ENCODE data around the gene LAMTOR3.
"Not testable (repeated sequence)": the region's sequence is repeated elsewhere in the genome, so short reads cannot be mapped to it uniquely, and the experiment has no call there.

The LAMTOR3 gene

GRCh38 chr4:99861120-99861905, 32.9 kb downstream of the LAMTOR3 start:
- no peak for DNase-seq

- no peak for DNase-seq
These were observed 33.7 kb downstream of the LAMTOR3 start for GRCh38 chr4:99860521-99860920.

DNA sequence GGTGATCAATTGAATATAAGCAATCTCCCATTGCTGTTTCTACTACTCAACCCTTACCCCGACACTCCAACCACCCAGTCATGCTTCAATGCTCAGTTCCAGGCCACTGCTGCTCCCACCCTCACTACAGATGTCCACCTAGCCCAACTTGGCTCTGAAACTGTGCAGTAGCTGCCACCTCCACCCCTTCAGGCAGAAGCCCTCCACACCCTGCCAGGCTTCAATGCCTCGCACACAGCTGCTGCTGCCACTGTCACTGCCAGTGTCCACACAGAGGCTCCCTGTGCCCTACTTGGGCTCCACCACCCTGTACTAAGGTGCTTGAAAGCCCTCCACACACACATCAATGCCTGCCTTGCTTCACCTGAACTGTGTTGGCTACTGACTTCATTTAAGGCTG, 34.6 kb downstream of the LAMTOR3 start:
- no peak for DNase-seq

DNA sequence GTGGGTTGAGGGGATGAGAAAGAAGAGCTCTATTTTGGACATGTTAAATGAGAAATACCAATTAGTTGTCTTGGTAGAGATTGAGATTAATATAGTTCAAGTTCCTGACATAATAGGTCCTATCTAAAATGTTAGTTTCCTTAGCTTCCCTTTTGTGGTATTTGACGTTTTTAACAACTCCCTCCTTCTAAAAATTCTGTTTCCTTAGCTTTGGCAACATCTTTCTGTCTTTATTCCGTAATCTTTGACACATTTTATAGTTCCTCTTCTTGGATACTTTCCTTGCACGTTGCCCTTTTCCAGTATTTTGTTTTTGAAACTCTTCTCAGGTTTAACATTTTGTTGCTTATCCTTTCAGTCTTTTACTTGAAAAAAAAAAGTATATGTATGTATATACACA, 36.9 kb downstream of the LAMTOR3 start:
- DNase-seq: no peak

GRCh38 chr4:99856166-99856565, 38.1 kb downstream of the LAMTOR3 start:
- no peak for DNase-seq

DNA sequence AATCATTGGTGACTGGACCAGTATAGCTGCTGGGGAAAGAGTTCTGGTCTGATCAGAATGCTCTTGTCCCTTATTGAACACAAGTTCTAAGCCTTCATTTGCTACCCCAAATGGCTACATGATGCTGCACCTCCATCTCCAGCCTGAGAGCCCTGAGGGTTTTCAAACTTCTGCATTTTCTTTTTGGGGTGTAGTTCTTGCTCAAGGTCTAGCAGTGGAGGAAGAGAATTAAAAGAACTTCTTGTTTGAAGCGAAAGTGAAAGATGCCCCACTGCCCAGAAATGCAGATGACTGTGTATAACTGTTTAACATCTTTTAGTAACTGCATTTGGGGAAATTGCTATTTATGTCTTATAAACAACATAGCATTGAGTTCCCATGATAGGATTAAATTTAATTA, 38.5 kb downstream of the LAMTOR3 start:
- no peak for DNase-seq

- DNase-seq: no peak
These were observed 40.2 kb downstream of the LAMTOR3 start for GRCh38 chr4:99853999-99854398.

DNA sequence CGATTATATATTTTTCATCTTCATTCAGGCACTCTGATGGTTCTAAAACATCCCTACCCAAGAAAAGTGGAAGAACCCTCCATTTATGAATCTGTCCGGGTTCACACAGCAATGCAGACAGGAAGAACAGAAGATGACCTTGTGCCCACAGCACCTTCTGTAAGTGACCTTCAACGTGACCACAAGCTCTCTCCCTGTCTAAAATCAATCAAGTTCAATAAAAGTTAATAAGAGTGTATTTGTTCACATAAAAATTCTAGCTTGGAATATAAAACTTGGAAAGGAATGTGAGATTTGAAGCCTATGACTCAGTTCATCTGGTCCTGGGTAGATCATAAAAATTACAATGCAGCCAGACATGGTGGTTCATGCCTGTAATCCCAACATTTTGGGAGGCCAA, 41.0 kb downstream of the LAMTOR3 start:
- no peak for DNase-seq

- DNase-seq: no peak
These were observed 42.0 kb downstream of the LAMTOR3 start for GRCh38 chr4:99852199-99852749.

- no peak for DNase-seq
These were observed 45.6 kb downstream of the LAMTOR3 start for GRCh38 chr4:99848591-99849001.

- no peak for DNase-seq
These were observed 46.8 kb downstream of the LAMTOR3 start for GRCh38 chr4:99847362-99847976.

DNA sequence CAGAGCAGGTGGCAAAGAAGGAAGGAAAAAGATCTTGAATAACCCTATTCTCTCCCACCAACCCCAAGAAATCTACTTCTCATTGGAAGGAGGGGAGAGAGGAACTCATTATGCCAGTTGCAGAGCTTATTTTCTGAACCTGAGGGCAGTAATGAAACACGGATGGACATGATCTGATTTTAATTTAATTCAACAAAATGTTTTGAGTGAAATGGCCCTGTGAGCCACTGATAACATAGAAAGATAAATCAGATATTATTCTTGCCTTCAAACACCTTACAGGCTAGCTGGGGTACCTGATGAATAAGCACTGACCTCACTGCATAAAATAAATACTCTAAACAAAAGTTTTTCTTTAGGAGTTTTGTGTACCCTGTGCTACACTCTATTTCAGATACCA, 47.3 kb downstream of the LAMTOR3 start:
- no peak for DNase-seq

DNA sequence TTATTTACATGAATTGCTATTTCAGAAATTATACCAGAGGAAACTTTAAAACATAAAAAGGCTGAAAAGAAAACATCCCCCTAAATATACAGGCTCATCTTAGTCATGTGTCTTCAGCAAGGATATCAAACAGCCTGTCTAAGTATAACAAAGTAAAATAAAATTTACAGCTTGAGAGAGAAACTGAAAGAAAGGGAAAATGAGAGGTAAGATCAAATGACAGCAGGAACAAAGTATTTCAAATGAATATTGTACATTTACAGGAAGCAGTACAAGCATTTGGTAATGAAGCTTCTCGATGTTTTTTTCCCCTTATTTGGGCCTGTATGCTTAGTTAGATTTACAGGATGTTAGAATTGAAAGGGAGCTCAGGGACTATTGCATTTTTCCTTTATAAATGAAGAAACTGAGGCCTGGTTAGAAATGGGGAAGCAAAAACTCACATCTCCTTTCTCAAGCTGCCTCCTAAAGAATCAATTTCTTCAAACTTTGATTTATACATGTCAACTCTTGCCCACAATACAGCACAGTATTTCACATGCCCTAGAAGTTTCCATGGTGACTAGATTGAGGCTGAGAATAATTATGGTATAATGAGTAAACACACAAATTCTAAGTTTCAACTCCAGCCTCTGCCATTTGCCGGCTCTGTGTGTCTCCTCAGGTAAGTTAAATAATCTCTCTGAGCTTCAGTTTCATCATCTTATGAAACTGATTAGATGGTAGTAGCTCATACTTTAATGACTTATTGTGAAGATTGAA, 48.3 kb downstream of the LAMTOR3 start:
- DNase-seq: no peak

GRCh38 chr4:99845179-99845578, 49.0 kb downstream of the LAMTOR3 start:
- DNase-seq: no peak

DNA sequence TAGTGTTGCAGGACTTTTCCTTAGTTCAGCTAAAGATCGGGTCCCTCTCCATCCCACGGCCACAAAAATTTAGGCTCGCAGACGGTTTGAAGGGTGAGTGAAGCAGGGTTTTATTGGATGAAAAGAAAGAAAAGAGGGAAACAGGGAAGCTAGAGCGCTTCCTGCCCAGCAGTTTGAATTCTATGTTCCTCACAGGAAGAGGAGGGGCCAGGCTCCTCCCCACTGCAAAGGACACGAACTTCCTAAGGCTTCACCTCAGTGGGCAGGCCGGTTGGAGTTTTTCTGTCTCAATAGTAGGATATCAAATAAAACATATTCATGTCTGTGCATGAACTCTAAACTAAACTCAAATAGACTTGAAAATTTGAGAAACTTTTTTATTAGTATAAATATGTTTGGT, 50.2 kb downstream of the LAMTOR3 start:
- DNase-seq: no peak

DNA sequence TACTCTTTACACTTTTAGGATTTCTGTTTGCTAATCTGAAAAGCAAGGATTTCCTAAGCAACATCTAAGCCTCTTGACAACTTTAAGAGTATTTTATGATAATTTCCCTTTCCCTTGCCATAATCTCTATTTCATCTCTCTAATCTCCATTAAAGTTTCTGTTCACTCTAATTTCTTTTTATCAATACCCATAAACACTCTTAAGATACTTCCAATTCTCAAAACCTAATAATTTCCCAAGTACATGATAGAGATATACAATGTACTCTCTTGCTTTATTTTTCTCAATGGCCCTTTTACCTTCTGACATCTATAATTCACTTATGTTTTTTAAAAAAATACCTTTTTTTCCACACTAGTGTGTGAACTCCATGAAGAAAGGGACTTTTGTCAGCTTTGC, 50.8 kb downstream of the LAMTOR3 start:
- no peak for DNase-seq

GRCh38 chr4:99841129-99841528, 53.1 kb downstream of the LAMTOR3 start:
- no peak for DNase-seq

DNA sequence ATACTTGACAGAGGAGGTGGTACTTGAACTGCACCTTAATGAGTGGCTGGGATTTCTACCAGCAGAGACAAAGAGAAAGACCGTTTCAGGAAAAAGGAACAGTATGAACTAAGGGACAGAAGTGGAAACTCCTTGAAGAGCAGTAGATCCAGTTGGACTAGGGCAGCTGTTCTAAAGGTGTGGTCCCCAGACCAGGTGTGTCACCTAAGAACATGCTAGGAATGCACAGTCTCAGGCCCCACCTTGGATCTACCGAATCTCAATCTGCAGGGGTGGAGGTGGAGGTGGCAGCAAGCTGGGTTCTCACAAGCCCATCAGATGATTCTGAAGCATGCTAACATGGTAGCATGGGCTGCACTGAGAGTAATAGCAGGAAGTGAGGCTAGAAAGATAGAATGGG, 55.3 kb downstream of the LAMTOR3 start:
- DNase-seq: no peak

- no peak for DNase-seq
These were observed 58.3 kb downstream of the LAMTOR3 start for GRCh38 chr4:99835942-99836341.

GRCh38 chr4:99834569-99834968, 59.7 kb downstream of the LAMTOR3 start:
- DNase-seq: no peak

DNA sequence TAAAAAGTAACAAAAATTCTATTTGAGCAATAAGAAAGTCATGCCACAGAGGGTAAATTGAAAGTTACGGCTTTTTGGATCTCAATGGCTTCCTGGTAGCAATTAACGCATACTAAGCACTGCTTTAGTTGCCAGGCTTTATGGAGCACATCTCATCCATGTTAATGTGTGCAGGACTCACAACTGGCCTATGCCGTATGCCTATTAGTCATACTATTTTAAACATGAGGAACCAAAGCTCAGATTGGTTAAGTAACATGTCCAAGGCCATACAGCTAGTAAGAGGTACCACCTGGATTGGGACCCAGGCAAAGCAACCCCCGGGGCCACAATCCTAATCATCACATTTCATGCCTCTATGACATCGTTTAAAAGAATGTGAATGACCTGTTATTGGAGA, 60.5 kb downstream of the LAMTOR3 start:
- no peak for DNase-seq

DNA sequence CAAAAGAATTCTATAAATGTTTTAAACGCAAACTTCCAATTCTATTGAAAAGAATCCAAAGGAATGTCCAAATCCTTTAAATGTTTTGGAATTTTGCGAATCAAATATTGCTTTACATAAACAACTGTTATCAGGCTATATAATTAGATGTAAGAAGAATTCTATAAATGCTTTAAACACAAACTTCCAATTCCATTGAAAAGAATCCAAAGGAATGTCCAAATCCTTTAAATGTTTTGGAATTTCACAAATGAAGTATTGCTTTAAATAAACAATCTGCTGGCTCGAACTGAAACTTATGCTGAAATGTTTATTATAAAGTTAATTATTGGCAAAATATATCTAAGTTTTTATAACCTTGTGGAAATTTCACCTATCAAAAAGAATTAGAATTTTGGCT, 61.5 kb downstream of the LAMTOR3 start:
- DNase-seq: no peak

DNA sequence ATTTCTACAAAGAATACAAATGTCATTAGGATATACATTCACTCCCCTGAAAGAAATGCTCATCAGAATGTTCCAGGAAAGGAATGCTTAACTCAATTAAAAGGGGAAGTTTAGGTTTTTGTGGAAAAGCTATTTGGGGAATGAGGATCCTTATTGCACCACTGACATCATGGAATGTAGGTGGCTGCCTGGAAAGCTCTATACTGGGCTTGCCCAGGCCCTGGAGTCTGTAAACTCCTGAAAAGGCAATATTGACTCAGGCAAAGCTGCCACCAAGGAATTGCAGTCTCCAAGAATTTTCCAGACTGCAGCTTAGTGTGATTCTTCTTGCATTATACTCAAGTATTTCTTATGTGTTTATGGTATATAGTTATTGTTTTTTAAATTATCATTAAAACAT, 61.9 kb downstream of the LAMTOR3 start:
- no peak for DNase-seq

GRCh38 chr4:99830051-99830450, 64.2 kb downstream of the LAMTOR3 start:
- DNase-seq: not testable (repeated sequence)
